Activated CD4-positive, alpha-beta T cell treated with anti-CD3 and anti-CD28 coated beads, Interleukin-2, Interleukin-6, amounts not matched to agents 100 ng/mL and 50 ng/mL, durations not matched to agents 16 hours and 8 hours (primary cell): ENCODE measurements around the gene MOCS3.
A peak's percentile ranks its signal among the peaks of the same experiment; 100 is the strongest.

Experiments used
- DNase-seq: peaks from one replicate; pipeline ENCODE4 v3.0.0-alpha.2; 2020

MOCS3 gene, protein sequence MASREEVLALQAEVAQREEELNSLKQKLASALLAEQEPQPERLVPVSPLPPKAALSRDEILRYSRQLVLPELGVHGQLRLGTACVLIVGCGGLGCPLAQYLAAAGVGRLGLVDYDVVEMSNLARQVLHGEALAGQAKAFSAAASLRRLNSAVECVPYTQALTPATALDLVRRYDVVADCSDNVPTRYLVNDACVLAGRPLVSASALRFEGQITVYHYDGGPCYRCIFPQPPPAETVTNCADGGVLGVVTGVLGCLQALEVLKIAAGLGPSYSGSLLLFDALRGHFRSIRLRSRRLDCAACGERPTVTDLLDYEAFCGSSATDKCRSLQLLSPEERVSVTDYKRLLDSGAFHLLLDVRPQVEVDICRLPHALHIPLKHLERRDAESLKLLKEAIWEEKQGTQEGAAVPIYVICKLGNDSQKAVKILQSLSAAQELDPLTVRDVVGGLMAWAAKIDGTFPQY

DNA sequence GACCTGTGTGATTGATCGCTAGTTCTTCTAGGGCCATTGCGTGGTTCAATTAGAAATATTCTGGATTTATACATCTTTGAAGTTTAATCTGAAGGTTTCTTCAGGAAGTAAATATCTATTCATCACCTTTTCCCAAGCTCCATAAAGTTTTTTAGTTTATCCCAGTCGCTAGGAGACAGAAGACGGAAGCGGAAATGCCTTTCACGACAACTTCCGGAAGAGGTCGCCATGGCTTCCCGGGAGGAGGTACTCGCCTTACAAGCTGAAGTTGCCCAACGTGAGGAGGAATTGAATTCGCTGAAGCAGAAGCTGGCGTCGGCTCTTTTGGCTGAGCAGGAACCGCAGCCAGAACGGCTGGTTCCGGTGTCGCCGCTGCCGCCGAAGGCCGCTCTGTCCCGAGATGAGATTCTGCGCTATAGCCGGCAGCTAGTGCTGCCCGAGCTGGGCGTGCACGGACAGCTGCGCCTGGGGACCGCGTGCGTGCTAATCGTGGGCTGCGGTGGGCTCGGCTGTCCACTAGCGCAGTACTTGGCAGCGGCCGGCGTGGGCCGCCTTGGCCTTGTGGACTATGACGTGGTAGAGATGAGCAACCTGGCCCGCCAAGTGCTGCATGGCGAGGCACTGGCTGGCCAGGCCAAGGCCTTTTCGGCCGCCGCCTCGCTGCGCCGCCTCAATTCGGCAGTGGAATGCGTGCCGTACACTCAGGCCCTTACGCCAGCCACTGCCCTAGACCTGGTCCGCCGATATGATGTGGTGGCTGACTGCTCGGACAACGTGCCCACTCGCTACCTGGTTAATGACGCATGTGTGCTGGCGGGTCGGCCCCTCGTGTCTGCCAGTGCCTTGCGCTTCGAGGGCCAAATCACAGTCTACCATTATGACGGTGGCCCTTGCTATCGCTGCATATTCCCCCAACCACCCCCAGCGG lies at the start of gene MOCS3:
MOCS3 (plus strand) TSS at position 204 of the 928 bp plus-strand sequence; CDS start at position 229, 25 bp downstream.
- DNase-seq, result peak; percentile 88

DNA sequence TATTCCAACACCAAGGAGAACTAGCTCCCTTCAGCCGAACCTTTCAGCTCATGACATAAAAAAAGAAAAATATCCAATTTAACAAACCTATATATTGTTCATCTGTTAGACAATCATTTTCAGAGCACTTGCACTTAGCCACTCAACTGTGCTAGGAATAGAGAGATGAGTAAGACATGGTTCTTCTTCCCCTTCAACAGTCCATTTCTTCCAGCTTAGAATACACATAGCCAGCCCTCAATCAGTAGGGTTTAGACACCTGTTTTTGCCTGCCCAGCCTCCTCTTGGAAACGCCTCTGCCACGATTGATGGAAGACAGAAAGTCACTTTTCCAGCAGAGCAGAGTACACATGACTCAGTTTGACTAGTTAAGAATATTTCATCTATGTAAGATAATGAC lies 49.2 kb upstream of the MOCS3 start:
- no peak for DNase-seq

DNA sequence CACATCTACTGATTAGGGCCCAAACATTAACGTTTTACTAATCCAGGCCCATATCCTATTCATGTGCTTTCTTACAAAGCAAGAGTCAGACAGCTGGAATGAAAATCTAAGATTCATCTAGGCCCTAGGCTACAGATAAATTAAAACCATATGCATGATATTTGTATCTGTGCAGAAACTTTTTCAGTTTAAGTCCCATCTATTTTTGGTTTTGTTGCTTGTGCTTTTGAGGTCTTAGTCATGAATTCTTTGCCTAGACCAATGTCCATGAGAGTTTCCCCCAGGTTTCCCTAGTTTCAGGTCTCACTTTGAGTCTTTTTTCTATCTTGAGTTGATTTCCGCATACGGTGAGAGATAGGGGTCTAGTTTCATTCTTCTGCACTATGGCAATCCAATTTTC lies 47.6 kb upstream of the MOCS3 start:
- DNase-seq, result no peak

DNA sequence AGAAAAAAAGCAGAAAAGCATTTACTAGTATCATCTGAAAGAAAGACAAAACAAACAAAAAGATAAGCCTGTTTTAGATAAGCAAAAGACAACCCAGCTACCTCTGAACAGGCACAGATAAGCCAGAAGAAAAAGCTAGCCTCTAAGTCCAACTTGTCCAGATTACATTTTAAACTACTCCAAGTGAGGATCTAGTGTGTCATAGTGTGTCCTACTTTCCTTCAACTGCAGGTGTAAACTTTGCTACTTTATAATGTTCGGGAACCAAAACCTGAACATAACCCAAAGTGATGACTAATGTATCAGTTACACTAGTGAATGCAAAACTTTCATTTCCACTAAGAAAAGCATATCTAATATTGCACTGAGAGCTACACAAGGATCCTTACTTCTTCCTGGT lies 46.9 kb upstream of the MOCS3 start:
- DNase-seq, result peak; percentile 49

DNA sequence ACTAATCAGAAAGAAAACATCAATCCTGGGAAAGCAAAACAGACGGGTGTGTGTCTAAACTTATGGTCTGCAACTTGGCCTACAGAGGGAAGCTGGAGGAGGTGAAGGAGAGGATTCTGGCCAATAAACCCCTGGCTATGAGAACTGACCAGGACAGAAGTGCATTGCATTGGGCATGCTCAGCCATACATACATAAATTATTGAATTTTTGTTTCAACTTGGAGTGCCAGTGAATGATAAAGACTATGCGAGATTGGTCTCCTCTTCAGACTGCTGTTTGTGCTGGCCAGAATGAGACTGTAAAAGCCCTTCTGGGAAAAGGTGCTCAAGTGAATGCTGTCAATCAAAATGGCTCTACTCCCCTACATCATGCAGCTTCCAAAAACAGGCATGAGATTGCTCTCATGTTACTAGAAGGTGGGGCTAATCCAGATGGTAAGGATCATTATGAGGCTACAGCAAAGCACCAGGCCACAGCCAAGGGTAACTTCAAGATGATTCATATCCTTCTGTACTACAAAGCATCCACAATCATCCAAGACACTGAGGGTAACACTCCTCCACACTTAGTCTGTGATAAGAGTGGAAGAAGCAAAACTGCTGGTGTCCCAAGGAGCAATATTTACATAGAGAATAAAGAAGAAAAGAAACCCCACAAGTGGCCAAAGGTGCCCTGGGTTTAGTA lies 44.8 kb upstream of the MOCS3 start:
- DNase-seq, result peak; percentile 68

DNA sequence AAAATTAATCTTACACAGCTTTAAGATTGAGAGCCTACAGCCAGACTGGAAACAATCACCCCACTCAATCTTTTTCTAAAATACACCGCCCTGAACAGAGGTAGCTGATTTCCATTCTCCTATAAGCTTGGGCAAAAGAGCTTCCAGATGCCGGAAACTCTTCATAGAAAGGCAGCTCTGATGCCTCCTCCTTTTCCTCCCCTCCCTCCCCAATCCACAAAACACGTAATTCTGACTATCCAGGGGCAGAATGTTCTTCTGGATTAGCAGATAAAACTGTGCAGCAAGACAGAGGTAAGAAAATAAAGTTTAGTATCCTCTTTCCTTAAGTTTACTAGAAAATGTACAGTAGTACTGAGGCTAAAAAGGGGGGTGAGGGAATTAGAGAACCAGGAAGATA lies 43.2 kb upstream of the MOCS3 start:
- no peak for DNase-seq

DNA sequence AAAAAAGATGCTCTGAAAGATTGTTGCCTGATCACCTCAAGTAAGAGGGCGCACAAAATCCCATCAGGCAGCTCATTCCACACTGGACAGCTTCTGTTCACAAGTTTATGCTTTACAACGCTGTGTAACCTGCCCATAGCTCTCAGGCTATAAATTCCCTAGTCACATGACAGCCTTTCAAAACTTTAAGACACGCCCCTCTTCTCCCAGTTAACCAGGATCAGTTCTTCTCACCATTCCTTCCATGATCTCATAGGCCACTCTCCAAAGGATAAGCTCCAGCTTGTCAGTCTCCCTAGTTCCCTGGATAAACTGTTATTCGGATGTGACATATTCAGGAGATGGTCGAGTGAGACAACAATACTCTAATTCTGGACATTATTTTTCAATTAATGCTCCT lies 42.4 kb upstream of the MOCS3 start:
- DNase-seq, result no peak

DNA sequence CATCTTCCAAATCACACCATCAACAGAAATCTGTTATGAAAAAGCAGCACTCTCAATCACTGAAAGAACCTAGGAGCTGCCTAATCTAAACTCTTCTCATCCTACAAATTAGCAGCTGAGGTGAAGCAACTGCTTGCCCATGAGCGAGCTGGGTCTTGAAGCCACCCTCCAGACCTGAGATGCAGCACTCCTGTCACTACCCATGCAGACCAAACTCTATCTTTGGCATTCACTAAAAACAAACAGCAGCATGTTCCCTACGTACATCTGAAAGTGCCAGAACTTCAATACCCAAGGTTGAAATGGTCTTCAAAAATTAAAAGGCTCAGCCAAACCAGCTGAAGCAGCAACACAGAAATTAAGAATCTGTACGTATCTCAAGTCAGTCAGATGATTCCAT lies 41.7 kb upstream of the MOCS3 start:
- no peak for DNase-seq

DNA sequence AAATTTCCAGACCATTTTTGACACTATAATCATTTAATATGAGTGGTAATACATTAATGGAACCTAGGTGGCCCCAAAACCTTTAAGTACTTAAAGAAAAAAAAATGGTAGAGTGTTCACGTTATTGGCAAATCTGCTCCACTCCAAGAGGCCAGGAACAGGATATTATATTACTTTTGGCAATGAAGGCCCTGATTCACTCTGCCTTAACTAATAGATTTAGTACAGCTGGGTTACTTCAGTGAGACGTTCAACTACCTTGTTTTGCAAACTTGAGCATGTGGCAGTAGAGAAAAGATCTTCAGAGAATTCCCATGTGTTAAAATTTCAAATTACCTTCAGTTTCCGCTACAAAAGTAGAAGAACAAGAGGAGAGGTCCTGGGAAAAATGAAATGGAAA lies 40.2 kb upstream of the MOCS3 start:
- no peak for DNase-seq

DNA sequence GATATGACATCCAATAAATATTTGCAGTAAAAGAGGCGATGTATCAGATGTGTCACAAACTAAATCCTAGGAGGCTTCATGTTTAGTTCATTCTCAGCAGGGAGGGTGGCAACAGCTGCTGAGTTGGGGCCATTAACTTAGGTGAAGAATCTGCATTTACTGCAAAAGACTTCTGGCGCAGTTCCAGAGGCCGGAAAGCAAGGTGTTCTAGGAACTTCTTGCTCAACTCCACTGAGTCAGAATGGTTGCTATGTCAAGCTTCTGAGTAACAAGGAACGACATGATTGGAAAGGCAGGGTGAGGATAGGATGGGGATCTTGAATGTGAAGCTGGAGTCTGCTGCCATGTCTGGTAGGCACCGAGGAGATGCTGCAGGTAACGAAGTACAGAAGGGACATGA lies 39.1 kb upstream of the MOCS3 start:
- DNase-seq, result no peak

DNA sequence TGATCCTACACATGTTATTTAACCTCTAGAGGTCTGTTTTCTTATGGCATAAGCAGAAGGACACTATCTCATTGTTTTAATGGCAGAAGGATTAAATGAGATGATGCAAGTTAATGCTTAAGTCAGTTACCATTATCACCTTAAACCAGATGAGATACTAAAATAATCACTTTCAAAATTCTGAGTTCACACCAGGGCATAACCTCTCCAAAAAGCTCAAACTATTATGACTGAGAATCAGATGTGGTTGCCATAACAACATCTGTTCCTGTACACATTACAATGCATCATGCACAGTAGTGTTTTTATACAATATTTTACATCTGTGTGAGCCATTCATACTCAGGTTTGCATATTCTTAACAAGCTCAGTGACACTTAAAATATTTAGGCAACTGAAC lies 37.6 kb upstream of the MOCS3 start:
- DNase-seq, result peak; percentile 32

DNA sequence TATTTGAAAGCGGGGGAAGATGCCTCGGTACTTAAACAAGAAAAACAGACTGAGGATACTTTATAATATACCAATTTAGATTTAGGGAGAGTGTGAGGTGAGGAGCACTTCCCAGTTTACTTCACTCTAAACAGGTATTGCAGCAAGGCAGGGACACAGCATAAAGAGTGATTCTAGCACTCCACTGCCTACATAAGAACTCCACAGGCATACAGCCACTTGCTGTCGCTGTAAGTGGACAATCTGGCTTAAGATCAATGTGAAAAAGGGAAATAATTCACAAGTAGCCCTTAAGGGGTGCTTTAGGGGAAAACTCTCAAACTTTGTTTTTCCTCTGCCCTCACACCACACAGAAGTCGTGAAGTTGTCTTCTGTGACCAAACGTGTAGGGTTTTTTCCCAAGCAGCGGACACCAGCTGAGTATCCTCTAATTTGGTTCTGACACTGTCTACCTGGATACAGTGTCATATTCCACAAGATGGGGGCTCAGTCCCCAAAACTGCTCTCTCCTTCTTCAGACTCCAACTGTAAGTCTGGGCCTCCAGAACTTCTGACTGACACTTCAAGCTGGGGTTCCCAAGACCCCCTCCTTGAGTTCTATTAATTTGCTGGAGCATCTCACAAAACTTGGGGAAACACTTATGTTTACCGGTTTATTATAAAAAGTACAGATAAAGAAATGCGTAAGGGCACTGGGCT lies 36.7 kb upstream of the MOCS3 start:
- no peak for DNase-seq

DNA sequence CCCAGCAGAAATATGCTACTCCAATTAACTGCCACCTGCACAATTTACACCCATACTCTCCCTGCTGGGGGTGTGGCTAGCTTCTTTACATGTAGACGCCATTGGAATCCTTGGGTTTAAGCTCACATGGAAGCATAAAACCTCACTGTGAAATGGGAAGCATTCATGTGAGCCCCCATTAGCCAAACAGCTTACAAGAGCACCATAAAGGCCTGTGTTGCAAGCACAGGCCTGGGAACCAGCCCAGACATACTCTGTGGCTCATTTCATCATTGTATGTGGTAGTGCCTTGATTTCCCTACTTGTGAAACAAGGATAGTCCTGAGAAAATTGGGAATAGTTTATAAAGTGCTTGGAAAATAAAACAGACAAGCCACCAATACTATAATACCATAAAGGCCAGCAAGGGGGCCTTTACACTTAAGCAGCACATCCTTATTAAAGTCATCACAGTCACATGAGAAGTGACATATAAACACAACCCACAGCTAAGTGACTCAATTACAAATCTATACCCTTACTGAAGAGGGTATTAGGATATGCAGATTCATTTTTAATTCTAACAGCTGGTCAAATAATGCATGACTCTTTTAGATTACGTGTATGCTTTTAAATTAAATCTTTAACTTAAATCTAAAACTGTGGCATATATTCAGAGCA lies 34.2 kb upstream of the MOCS3 start:
- no peak for DNase-seq

DNA sequence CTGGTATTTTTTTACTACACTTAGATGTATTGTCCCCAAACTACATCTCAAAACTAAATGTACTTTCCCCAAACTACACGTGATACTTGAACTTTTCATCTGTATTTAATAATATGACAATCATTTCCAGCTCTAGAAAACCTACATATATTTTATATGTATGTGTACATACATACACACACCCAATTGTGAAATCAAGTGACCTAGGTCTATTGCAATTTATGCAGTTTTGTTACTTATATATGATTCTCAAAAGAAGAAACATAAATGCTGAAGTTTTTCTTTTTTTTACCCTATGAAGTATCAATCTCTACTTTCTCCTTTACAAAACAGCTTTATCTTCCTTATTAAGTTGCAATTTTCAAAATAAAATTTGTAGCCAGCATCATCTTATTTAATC lies 32.1 kb upstream of the MOCS3 start:
- DNase-seq, result no peak

DNA sequence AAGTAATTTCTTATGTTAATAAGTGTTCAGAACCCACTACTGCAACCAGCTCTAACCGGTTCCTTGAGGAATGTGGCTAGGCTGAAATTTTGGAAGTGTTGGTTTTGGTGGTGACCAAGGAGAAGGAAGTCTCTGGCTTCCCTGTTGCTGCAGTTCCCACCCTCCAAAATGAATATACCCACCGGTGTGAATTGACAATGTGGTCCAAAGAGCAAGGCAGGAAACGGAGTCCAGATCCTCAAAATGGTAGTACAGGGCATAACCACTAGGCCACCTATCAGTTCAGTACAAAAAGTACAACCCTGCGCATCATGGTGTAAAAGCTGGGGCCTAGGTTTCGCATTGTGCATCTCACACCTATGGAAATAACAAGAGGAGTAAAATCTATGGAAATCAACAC lies 30.1 kb upstream of the MOCS3 start:
- peak; percentile 20 for DNase-seq

DNA sequence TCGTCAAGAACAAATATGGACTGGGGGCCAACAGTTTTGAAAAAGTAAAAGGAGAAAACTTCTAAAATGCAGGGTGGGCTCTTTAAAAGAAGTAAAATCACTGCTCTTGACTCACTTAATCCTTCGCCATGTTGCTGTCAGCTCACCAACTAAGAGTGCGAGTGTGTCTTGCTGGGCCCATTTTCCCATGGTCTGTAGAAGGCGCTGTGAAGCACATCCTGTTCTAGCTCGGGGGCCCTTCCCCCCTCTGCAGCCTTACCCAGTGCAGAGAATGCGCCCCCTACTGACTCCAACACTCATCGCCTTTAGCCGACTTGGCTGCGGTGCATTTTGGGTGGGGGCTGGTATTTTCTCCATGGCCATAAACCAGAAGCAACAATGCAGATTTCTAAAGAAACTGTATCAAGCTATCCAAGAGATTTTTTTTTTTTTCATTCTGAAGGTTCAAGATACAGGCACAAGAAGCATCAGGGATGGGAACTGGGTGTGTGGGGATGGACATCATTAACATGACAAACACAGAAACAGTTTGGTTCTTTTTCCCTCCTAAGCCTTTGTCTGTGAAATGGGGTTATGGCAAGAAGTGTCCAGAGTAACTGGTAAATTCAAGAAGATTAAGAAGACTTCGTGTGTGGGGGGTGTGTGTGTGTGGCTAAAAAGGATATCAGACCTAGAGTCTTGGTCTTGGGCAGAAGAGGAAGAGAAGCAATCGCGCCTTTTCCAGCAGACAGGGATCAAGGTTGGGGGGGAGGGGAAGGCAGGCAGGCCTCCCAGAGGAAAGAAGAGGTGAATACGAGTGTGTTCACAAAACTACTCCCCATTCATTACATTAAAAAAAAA lies 29.1 kb upstream of the MOCS3 start:
- DNase-seq, result peak; percentile 98

DNA sequence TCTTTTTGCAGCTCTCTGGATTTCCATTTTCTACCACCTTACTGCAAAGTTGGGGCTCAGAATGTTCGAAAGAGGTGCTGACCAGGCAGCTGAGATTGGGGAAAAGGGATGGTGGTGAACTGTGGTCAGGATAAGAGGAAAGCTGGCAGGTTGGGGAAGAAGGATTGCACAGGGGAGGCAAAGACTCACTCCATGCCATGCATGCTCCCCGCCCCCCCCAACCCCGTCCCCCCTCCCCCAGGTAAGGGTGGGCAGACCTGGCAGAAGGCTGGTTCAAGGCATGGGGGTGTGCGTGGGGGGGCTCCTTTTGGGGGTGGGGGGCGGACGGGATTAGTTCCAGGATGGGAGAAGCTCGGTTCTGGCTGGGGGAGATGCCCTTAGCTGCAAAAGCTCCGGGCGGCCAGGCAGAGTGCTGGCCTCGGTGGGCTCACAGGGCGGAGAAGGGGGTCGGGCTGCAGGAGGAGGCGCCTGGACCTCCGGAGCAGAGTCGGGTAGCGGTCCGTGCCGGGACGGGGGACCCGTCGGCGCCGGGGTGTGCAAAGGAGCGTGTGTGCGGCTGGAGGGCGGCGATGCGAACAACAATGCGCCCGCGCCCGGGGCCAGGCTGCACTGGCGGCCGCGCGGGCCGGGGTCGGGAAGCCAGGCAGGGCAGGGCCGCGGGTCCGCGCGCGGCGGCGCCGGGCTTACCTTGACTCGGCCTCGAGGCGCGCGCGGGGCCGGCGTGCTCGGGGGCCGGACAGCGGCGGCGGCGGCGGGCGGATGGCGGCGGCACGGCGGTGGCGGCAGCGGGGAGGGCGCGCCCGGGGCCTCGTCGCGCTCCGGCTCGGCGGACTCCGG lies 28.3 kb upstream of the MOCS3 start:
- DNase-seq, result peak; percentile 31

DNA sequence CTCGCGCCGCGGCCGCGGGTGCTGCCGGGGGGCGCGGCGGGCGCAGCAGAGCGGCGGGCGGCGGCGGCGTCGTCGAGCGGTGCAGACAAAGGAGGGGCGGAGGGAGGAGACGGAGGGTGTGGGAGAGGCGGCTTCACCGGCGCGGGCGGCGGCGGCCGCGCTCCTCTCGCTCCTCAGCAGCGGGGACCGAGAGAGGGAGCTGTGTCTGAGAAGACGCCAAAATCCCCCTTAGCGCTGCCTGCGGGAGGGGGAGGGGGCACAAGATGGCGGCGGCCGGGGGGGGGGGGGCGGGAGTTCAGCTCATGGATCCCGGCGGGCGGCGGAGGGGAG lies 27.7 kb upstream of the MOCS3 start:
- DNase-seq, result no peak

DNA sequence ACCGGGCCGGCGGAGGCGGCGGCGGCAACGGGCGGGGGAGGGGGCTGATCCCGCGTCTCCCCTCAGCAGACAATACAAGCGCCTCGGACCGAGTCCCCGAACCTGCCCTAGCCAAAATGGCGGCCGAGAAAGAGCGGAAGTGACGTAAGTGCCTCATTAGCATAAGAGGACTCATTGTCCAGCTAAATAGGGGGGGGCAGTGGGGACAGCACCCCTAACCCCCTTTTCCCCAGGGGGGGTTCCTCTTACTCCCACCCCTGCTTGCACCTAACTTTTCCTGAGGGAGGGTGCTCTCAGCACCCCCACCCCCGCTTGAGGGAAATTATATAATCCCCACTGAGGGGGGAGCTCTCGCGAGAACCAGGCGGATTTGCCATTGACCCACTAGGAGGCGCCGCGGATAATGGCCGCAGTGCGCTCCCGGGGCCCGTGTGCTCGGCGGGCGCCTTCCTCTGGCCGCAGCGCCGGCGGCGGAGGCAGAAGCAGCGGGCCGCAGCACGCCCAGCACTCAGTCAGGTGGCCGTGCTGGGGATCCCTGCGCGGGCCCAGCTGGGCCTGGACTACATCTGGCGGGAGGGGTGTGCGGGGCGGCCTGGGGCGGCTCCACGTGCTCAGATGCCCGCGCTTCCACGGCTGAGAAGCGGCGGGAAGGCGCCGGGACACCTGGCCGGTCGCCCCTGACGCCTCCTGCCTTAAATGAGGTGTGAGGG lies 27.2 kb upstream of the MOCS3 start, which contains the start of gene ADNP:
ADNP (minus strand) TSS at position 132 of the 710 bp plus-strand sequence. CDS start 27,441 bp downstream, outside the sequence.
- peak; percentile 92 for DNase-seq
